ENCODE measurements around the gene LRMDA. TPM values are rescaled to one million over a fixed set of nuclear protein-coding genes. Genes with fewer than 3 reads are reported as not detected.

Gene LRMDA
- total and polyA plus RNA-seq, 2 donors, result 7.9 to 17.7 TPM

DNA sequence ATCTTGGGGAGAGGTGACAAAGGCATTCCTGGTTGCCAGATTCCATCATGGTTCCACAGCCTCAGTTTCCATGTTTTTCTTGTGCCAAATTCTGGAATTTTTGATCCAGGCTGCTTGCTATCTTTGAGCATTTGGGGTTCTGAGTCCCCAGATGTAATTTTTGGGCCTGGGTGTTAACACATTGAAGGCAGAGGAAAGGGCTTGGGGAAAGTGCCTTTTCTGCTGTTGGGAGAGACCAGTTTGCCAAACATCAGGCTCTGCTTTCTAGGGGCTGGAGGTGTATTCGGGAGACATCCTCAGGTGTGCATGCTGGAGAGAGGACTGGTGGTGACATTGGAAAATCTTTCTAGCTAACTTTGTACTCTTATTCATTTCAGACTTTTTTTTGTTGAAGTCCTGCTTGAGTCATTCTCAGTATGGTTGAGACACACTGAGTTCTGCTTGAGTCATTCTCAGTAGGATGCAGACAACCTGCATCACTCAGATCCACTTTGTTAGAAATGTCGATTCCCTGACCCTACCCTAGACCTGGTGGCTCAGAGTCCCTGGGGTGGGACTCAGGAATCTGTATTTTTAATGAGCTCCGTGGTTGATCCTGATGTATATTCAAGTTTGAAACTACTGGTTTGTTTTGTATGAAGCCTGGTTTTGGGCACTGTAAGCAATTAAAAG is 101.0 kb downstream of the LRMDA start:
- WGBS, result 86% methylated on average over 3 of the region's 3 CpGs

DNA sequence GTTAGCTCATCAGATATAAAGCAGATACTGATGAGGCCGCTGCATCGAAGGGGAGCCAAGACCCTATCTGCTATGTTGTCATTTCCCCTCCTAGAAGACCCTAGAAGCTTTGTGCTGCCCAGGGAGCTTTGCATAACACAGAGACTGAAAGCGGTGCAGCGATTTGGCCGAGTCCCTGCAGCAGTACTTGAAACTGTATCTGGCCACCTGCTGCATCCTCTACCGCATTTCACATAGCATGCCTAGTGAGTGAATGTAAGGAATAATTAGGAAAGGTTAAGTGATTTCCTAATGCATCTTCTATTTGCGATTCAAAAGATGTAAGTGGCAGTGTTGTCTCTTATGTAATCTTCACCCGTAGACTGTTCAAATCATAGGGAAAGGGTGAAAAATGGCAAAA is 106.7 kb downstream of the LRMDA start:
- Histone ChIP-seq H3K4me1 (ENCODE audit: insufficient read depth) (no peaks in the 10 kb centered on the region), H3K36me3 (ENCODE audit: insufficient read depth) (no peaks in the 10 kb centered on the region), H3K4me3 (ENCODE audit: low read depth, low read length) (no peak overlapping the region), H3K27ac (ENCODE audit: low read depth) (no peak overlapping the region)
- no peak for DNase-seq (ENCODE audit: extremely low spot score)
- 86% methylated on average over 8 of the region's 8 CpGs for WGBS

More for the DNA sequence above, 101.0 kb downstream of the LRMDA start:
- no peaks in the 10 kb centered on the region for H3K4me1 ChIP-seq (ENCODE audit: insufficient read depth)
- DNase-seq (ENCODE audit: extremely low spot score), result no peak
- H3K27ac ChIP-seq (ENCODE audit: low read depth), result no peak overlapping the region
- no peaks in the 10 kb centered on the region for H3K36me3 ChIP-seq (ENCODE audit: insufficient read depth)
- no peak overlapping the region for H3K4me3 ChIP-seq (ENCODE audit: low read depth, low read length)

DNA sequence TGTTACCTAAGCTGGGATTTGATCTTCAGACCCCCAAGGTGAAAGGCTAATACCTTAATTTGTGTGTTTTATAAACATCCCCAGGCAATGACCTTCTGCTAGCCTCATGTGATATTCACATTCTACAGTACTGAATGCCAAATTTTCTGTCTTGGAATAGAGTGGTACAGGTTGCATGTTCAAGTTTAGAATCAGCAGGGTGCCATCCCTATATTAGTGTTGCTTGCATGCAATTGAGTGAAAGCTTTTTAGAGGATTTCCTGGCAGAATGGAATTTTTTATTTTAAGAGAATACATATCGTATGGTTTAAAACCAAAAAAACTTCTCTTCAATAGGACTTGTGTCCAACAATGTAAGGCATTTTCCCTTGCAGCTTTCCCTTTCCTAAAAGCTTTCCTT is 107.3 kb downstream of the LRMDA start:
- Histone ChIP-seq H3K36me3 (ENCODE audit: insufficient read depth) (no peaks in the 10 kb centered on the region), H3K27ac (ENCODE audit: low read depth) (no peak overlapping the region), H3K4me1 (ENCODE audit: insufficient read depth) (no peaks in the 10 kb centered on the region), H3K4me3 (ENCODE audit: low read depth, low read length) (no peak overlapping the region)
- no peak for DNase-seq (ENCODE audit: extremely low spot score)
- 80% methylated on average over 1 of the region's 1 CpG for WGBS

DNA sequence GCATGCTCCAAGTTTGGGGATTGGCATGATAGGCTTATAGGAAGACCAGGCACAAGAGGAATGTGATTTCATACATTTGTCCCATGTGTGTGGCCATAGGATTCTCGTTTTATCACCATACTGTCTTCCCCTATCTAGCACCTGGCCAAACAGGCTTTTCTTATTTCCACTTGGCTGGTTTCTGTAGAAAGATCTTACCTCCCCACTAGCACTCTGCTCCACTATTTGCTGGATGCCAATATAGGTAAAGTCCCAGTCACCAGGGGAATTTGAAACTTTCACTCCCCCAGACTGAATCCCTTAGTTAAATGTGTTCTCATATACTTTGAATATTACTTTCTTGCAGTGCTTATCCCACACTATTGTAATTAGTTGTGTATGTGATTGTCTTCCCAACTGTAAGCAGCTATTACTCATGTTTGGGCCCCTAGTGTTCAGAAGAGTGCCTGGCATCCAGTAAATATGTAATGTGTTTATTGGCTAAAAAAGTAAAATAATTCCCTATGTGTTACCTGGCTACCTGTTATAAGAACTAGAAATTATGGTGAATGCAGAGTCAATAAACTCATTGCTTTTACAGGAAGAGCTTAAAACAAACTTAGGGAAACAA is 109.0 kb downstream of the LRMDA start:
- Histone ChIP-seq H3K27ac (ENCODE audit: low read depth) (no peak overlapping the region), H3K4me3 (ENCODE audit: low read depth, low read length) (no peak overlapping the region), H3K36me3 (ENCODE audit: insufficient read depth) (no peaks in the 10 kb centered on the region), H3K4me1 (ENCODE audit: insufficient read depth) (no peaks in the 10 kb centered on the region)
- DNase-seq (ENCODE audit: extremely low spot score), result no peak
- WGBS, result 92% methylated on average over 1 of the region's 1 CpG

DNA sequence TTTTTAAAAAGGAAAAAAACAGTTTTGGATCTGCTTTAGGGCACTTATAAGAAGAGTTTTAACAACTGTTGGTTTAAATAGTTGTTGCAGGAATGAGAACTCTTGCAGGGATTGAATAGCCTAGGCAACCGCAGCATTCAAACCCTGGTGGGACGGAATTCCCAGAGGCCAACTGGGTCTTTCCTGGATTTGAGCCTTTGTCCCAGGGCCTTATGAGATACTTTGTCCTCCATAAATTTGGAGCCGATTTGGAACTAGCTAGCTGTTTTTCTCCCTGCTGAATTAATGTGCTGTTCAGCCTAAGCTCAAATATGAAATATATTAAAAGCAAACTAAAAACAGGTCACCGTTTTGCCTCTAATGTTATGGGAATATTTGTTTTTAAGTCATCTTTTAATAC is 109.6 kb downstream of the LRMDA start:
- 79% methylated on average over 4 of the region's 4 CpGs for WGBS
- Histone ChIP-seq H3K4me3 (ENCODE audit: low read depth, low read length) (no peak overlapping the region), H3K36me3 (ENCODE audit: insufficient read depth) (no peaks in the 10 kb centered on the region), H3K27ac (ENCODE audit: low read depth) (no peak overlapping the region), H3K4me1 (ENCODE audit: insufficient read depth) (no peaks in the 10 kb centered on the region)
- DNase-seq (ENCODE audit: extremely low spot score), result no peak

DNA sequence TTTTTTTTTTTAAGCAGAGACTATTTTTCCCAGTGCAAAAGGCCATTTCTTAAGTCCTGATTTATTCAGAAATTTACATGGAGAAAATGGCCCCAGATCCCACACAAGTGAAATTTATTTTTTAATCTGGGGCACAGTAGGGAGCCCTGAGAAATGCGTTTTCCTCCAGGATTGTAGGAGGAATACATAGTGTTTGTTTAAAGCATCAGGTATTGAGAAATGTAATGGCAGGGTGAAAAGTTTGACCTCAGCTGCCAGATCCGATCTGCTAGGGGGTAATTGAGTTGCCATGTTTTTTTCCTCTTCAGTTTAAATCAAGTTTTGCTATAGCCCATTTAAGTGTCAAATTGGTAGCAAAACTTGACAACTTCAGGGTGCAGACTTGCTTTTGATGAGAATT is 110.0 kb downstream of the LRMDA start:
- 89% methylated on average over 2 of the region's 2 CpGs for WGBS
- no peak overlapping the region for H3K27ac ChIP-seq (ENCODE audit: low read depth)
- H3K4me1 ChIP-seq (ENCODE audit: insufficient read depth), result no peaks in the 10 kb centered on the region
- H3K4me3 ChIP-seq (ENCODE audit: low read depth, low read length), result no peak overlapping the region
- no peak for DNase-seq (ENCODE audit: extremely low spot score)
- H3K36me3 ChIP-seq (ENCODE audit: insufficient read depth), result no peaks in the 10 kb centered on the region

DNA sequence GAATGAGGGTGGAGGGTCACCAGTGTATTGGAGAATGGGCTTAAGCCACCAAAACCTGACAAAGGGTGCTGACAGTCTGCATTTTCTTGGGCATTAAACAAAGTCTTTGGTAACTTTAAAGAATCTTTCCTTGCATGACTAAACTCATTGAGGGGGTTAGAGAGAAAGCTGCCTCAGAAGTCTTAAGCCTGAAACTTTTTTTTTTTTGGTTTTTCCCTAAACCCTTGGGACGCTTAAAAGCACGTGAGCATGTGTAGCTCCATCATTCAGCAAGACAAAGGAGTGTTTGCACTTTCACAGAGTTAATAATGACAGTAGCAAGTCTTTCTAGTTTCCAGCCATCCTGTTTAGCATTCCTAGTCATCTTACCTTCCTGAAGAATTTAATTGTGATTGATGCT is 110.7 kb downstream of the LRMDA start:
- DNase-seq (ENCODE audit: extremely low spot score), result no peak
- Histone ChIP-seq H3K4me3 (ENCODE audit: low read depth, low read length) (no peak overlapping the region), H3K36me3 (ENCODE audit: insufficient read depth) (no peaks in the 10 kb centered on the region), H3K27ac (ENCODE audit: low read depth) (no peak overlapping the region), H3K4me1 (ENCODE audit: insufficient read depth) (no peaks in the 10 kb centered on the region)
- WGBS, result 86% methylated on average over 2 of the region's 2 CpGs

DNA sequence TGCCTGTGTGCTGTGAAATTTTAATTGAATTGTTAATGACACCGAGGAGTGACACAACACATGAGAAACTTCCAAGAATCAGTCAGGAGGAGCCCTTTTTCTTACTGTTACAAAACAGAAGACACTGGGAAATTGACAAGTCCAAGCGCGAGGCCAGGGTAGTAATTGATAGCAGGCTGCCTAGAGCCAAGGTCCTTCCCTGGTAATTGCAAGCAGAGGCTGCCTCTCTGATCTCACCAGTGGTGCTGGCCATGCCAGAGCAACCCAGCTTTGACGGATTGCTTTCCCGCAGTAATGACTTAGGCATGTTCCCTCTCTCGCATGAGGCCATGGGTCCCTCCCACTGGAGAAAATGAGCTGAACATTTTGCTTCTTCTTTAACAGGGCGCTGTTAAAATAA is 111.5 kb downstream of the LRMDA start:
- DNase-seq (ENCODE audit: extremely low spot score), result peak; percentile 14
- WGBS, result 85% methylated on average over 7 of the region's 7 CpGs
- Histone ChIP-seq H3K27ac (ENCODE audit: low read depth) (no peak overlapping the region), H3K4me1 (ENCODE audit: insufficient read depth) (no peaks in the 10 kb centered on the region), H3K36me3 (ENCODE audit: insufficient read depth) (no peaks in the 10 kb centered on the region), H3K4me3 (ENCODE audit: low read depth, low read length) (no peak overlapping the region)

DNA sequence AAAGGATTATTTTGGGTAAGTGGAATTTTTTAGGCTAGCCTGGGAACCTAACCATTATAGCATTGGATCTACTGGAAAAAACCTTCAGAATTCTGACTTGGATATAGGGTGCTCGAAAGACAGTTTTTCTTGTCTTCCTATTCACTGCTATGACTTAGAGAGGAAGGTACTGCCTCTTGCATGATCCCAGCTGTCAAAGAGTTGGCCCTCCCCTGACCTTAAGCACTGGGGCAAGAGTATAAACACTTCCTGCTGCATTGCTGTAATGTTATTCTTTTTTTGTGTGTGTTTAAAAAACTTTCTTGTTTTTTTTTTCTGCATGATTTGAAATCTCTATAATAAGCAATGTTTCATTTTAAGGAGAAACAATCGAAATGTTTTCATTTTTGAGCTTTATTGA is 113.0 kb downstream of the LRMDA start:
- Histone ChIP-seq H3K4me3 (ENCODE audit: low read depth, low read length) (no peak overlapping the region), H3K27ac (ENCODE audit: low read depth) (no peak overlapping the region), H3K36me3 (ENCODE audit: insufficient read depth) (no peaks in the 10 kb centered on the region), H3K4me1 (ENCODE audit: insufficient read depth) (no peaks in the 10 kb centered on the region)
- DNase-seq (ENCODE audit: extremely low spot score), result no peak
- WGBS, result 74% methylated on average over 2 of the region's 2 CpGs

DNA sequence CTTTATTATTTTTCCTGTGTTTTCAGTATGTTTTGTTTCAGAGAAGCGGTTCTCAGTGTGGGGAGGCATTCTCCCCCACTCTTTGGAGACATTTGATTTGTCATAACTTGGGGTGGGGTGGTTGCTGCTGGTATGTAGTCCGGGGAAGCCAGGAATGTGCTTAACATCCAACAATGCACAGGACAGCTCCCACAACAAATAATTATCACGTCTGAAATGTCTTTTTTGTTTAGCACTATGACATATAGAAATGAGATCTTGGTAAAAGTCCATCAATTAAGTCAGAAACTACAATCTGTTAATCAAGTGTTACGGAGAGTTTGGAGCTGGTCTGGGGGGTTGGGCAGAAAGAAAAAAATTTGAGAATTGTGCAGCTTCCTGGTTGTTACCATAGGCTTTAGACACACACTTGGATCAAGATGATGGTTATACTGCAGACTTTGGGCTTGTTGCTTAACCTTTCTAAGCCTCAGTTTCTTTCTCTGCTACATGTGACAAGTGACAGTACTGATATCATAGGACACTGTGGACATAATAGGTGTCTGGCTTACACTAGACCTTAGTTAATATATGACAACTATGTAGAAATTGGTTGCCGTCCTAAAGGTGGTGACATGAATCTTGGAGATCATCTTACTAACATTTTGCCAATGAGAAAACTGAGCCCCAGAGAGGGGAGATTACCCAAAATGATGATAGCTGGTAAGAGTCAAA is 113.7 kb downstream of the LRMDA start:
- Histone ChIP-seq H3K27ac (ENCODE audit: low read depth) (no peak overlapping the region), H3K36me3 (ENCODE audit: insufficient read depth) (no peaks in the 10 kb centered on the region), H3K4me1 (ENCODE audit: insufficient read depth) (no peaks in the 10 kb centered on the region), H3K4me3 (ENCODE audit: low read depth, low read length) (no peak overlapping the region)
- WGBS, result 84% methylated on average over 5 of the region's 5 CpGs
- DNase-seq (ENCODE audit: extremely low spot score), result no peak

DNA sequence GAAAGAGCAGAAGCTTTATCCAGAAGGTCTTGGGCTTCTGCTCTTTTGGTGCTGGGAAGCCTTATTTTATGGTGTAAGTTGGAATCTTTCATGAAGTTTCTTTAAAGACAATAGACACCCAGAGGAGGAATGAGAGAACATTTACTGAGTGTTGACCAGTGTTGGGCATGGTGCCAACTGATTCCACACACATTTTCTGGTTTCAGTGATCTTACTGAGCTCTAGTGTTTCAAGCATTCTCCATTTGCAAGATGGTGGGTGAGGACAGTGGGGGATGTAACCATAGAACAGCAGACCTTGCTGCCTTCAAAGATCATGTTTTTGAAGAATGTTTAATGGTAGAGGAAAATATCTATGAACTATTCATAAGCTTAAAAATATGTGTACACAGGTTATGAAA is 114.6 kb downstream of the LRMDA start:
- H3K4me3 ChIP-seq (ENCODE audit: low read depth, low read length), result no peak overlapping the region
- H3K36me3 ChIP-seq (ENCODE audit: insufficient read depth), result no peaks in the 10 kb centered on the region
- H3K27ac ChIP-seq (ENCODE audit: low read depth), result no peak overlapping the region
- no peaks in the 10 kb centered on the region for H3K4me1 ChIP-seq (ENCODE audit: insufficient read depth)
- no peak for DNase-seq (ENCODE audit: extremely low spot score)

DNA sequence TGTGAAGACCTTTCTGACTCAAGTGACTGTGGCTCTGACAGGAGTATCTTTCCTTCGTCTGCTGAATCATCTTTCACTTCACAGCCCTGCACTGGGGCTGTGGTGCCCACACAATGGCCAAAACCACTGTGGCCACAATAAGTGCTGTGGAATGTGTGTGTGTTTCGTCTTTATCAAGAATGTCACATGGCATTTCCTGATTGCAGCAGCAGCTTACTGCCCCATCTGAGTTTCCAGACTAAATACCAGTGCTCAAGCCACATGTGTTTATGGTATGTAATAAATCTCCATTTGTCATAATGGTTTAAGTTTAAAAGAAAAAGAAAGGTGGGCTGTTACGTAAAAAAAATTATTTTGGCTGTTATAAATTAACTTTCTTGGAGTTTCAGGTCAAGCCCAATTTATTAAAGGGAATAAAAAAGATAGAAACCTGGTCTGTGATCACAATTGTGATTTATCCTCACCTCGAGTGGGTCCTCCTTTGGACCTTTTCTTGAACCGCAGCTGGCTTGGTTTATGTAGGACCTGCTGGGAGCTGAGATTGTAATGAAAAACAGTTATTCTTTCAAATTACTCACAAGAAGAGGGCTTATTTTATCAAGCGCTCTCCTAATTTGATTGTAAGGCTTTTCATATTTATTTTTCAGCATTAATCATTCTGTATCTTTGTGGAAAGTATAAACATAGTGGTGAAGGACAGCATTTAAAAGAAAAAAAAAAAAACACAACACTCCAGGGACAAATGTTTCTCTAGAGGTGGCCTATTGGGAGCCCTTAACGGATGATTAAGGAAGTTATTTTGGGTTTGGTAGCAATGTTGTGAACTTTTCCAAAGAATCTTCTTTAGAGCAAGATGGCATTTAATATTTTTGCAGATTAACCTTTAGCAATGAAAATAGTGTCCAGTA is 116.2 kb downstream of the LRMDA start:
- no peak overlapping the region for H3K27ac ChIP-seq (ENCODE audit: low read depth)
- H3K36me3 ChIP-seq (ENCODE audit: insufficient read depth), result no peaks in the 10 kb centered on the region
- no peaks in the 10 kb centered on the region for H3K4me1 ChIP-seq (ENCODE audit: insufficient read depth)
- 79% methylated on average over 7 of the region's 7 CpGs for WGBS
- no peak for DNase-seq (ENCODE audit: extremely low spot score)
- H3K4me3 ChIP-seq (ENCODE audit: low read depth, low read length), result no peak overlapping the region

DNA sequence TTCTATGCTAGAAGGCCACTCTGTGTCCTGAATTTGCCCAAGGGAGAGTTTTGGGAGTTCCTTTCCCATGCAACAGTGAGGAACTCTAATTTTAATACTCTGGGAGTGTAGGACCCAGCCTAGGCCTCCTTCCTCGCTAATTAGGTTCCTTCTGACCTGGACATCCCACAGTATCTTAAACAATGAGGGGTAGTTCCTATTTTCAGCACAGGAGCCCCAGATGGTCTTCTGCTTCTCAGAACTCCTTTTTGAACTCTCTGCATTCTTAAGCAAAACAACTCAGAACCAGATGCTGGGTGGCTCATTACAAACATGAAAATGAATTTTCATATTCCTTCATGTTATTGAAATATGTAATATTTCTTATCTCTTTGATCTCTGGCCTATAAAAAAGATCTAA is 116.9 kb downstream of the LRMDA start:
- Histone ChIP-seq H3K36me3 (ENCODE audit: insufficient read depth) (no peaks in the 10 kb centered on the region), H3K27ac (ENCODE audit: low read depth) (no peak overlapping the region), H3K4me1 (ENCODE audit: insufficient read depth) (no peaks in the 10 kb centered on the region), H3K4me3 (ENCODE audit: low read depth, low read length) (no peak overlapping the region)
- 84% methylated on average over 1 of the region's 1 CpG for WGBS
- DNase-seq (ENCODE audit: extremely low spot score), result no peak

Data from urinary bladder (tissue), 4 donors.